Measurements from ENCODE around the gene CDC42EP1.
"Not testable (repeated sequence)": the region's sequence is repeated elsewhere in the genome, so short reads cannot be mapped to it uniquely, and the experiment has no call there.

CDC42EP1 gene

DNA sequence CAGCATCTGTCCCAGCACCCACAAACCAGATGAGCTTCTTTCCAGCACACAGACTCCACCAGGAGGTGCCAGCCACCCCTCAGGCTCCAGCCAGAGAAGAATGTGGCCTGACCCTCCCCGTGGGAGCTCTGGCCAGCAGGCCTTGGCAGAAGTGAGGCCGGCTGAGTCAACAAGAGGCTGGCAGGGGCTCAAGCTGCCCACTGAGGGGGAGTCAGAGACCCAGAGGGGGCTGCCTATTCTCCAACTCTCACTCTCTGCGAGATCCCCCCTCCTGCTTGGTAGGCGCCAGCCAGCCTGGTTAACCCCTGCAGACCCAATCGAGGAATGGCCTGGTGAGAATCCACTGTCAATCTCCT, 10.6 kb upstream of the CDC42EP1 start:
- H3K27ac ChIP-seq = peak overlapping the region; percentile 32 to 97

DNA sequence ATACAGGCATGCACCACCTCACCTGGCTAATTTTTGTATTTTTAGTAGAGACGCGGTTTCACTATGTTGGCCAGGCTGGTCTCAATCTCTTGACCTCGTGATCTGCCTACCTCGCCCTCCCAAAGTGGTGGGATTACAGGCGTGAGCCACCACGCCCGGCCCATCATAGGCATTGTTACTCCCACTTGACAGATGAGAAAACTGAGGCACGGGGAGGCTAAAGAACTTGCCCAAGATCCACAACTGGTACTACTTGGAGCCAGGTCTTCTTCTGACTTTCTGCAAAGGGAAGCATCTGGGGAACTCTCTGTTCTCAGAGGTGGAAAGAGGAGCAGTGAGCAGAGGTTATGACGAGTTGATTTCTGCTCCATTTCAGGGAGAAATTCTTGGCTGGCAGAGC, 9.4 kb upstream of the CDC42EP1 start:
- H3K9me3 ChIP-seq; DNase-seq; H3K4me3 ChIP-seq; H3K27me3 ChIP-seq; intact Hi-C loops (cut with DNase I; ENCODE audit: low total_unique reads); H3K36me3 ChIP-seq: not testable (repeated sequence)
- Histone ChIP-seq H3K4me1 (peaks cover 11 to 72% (median 68%) of the 10 kb centered on the region in 4 donors), H3K27ac (peak overlapping the region; percentile 64 to 97)

More for the DNA sequence above, 10.6 kb upstream of the CDC42EP1 start:
- DNase-seq = peak in 1 of 2 donors; percentile 90
- Histone ChIP-seq H3K4me3 (no peak overlapping the region), H3K9me3 (no peaks in the 10 kb centered on the region), H3K4me1 (peaks cover 11 to 84% (median 78%) of the 10 kb centered on the region in 4 donors), H3K36me3 (no peaks in the 10 kb centered on the region), H3K27me3 (no peaks in the 10 kb centered on the region)
- TF ChIP-seq, protein P1, sequence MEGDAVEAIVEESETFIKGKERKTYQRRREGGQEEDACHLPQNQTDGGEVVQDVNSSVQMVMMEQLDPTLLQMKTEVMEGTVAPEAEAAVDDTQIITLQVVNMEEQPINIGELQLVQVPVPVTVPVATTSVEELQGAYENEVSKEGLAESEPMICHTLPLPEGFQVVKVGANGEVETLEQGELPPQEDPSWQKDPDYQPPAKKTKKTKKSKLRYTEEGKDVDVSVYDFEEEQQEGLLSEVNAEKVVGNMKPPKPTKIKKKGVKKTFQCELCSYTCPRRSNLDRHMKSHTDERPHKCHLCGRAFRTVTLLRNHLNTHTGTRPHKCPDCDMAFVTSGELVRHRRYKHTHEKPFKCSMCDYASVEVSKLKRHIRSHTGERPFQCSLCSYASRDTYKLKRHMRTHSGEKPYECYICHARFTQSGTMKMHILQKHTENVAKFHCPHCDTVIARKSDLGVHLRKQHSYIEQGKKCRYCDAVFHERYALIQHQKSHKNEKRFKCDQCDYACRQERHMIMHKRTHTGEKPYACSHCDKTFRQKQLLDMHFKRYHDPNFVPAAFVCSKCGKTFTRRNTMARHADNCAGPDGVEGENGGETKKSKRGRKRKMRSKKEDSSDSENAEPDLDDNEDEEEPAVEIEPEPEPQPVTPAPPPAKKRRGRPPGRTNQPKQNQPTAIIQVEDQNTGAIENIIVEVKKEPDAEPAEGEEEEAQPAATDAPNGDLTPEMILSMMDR (IDR thresholded peaks at IDR 0.05) = peak; percentile 48 to 51
- intact Hi-C loops (cut with DNase I; ENCODE audit: low total_unique reads) = no loop called here

DNA sequence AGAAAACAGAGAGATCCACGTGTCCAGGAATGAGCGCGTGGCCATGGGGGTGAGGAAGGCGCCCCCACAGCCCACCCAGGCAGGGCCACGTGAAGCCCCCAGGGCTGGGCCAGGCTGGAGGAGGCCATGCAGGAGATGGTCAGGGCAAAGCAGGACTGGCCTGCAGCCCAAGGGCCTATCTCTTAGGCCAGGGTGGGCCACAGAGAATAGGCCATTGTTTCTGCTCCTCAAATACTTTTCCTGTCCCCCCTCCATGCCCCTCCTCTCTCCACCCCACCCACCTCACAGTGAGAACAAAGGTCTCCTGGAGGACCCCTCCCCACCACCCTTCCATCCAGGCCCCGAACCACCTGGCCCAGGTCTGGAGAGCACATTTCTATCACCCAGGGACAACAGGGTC, 8.3 kb upstream of the CDC42EP1 start:
- DNase-seq = no peak
- H3K4me3 ChIP-seq = no peak overlapping the region
- peak overlapping the region; percentile 64 to 97 for H3K27ac ChIP-seq
- TF ChIP-seq, protein P1 (IDR thresholded peaks at IDR 0.05) = no peak
- H3K9me3 ChIP-seq = no peaks in the 10 kb centered on the region
- no peaks in the 10 kb centered on the region for H3K36me3 ChIP-seq
- peaks cover 11 to 66% (median 63%) of the 10 kb centered on the region in 4 donors for H3K4me1 ChIP-seq
- no peaks in the 10 kb centered on the region for H3K27me3 ChIP-seq
- intact Hi-C loops (cut with DNase I; ENCODE audit: low total_unique reads) = no loop called here

DNA sequence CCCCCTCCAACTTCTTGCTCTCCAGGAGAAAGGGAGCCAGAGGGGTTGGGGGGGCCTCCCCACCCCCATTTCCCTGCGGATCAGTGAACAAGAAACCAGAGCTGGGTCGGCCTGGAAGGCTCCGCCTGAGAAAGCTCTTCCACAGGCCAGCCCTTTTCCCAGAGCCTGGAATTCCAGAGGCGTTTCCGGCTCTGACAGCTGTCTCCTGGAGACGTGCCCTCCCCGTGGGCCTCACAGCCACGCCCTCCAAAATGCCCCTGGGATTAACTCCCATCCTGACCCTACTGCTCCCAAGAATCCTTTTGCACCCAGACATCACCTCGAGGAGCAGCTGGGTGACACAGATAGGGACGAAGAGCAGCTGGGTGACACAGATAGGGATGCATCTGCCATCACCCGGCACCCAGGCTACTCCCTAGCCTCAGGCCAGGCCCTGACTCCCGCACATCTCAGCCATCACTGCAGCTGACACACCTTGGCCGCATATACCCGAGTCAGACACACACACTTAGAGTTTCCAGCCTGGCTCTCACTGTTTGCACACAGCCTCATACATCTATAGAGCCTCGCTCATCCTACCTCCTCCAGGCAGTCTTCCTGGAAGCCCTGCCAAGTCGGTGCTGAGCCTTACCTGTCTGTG, 7.6 kb upstream of the CDC42EP1 start:
- no peaks in the 10 kb centered on the region for H3K27me3 ChIP-seq
- no peak for DNase-seq
- peaks cover 11 to 64% (median 58%) of the 10 kb centered on the region in 4 donors for H3K4me1 ChIP-seq
- intact Hi-C loops (cut with DNase I; ENCODE audit: low total_unique reads) = no loop called here
- TF ChIP-seq, protein P1 (IDR thresholded peaks at IDR 0.05) = no peak
- H3K9me3 ChIP-seq = no peaks in the 10 kb centered on the region
- H3K36me3 ChIP-seq = no peaks in the 10 kb centered on the region
- H3K27ac ChIP-seq = peak overlapping the region; percentile 64 to 97
- no peak overlapping the region for H3K4me3 ChIP-seq

DNA sequence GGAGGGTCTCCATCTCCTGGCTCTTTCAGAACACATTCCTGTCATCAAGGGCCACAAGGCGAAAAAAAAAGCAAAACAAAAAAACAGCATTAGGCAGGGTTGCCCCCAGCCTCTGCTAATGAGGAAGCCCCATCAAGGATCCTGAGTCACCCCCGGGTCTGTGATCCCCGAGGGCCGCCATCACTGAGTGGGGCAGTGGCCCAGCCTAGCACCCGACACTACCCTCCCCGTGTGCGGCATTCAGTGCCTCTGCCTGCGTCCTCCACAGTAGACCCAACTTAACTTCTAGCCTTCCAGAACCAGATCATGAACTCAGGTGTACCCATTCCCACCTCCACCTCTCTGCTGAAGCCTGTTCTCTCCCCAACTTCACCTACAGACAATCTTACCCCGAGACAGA, 6.6 kb upstream of the CDC42EP1 start:
- Histone ChIP-seq H3K4me3 (no peak overlapping the region), H3K4me1 (peaks cover 11 to 55% (median 48%) of the 10 kb centered on the region in 4 donors), H3K27me3 (no peaks in the 10 kb centered on the region), H3K27ac (no peak overlapping the region), H3K36me3 (no peaks in the 10 kb centered on the region), H3K9me3 (no peaks in the 10 kb centered on the region)
- intact Hi-C loops (cut with DNase I; ENCODE audit: low total_unique reads) = no loop called here
- no peak for DNase-seq
- TF ChIP-seq, protein P1 (IDR thresholded peaks at IDR 0.05) = no peak

DNA sequence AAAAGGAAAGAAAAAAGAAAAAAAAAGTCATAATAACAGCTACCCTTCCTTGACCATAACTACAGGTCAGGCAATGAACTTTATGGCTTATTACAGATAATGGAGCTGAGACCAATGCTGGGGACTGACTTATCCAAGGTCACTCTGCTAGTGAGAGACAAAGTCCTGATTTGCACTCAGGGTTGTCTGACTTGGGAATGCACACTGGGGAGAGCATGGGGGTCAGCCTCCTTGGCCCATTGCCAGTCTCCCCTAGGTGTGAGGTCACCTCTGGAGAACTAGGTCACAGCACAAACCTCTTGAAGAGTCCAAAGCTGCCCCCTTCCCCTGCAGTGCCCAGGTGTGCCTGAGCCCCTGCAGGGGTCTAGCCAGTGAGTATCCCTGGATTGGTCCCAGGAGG, 5.3 kb upstream of the CDC42EP1 start:
- intact Hi-C loops (cut with DNase I; ENCODE audit: low total_unique reads) = no loop called here
- Histone ChIP-seq H3K4me3 (no peak overlapping the region), H3K27ac (no peak overlapping the region), H3K36me3 (no peaks in the 10 kb centered on the region), H3K9me3 (no peaks in the 10 kb centered on the region), H3K27me3 (no peaks in the 10 kb centered on the region), H3K4me1 (peaks cover 6 to 53% (median 45%) of the 10 kb centered on the region in 4 donors)
- DNase-seq = no peak
- TF ChIP-seq, protein P1 (IDR thresholded peaks at IDR 0.05) = no peak

Data from tibial artery (tissue), 4 donors.